NOMO-1 treated with dmso at 0.1 percent for 144 hours (cell line): ENCODE measurements around the gene MYH11.
"Not testable (repeated sequence)": the region's sequence is repeated elsewhere in the genome, so short reads cannot be mapped to it uniquely, and the experiment has no call there.

ENCODE experiments used
- DNase-seq: peaks from one replicate; lab custom pipeline; 2025; ENCODE audit not compliant: unreplicated experiment; lab: John Stamatoyannopoulos, UW

Gene MYH11

DNA sequence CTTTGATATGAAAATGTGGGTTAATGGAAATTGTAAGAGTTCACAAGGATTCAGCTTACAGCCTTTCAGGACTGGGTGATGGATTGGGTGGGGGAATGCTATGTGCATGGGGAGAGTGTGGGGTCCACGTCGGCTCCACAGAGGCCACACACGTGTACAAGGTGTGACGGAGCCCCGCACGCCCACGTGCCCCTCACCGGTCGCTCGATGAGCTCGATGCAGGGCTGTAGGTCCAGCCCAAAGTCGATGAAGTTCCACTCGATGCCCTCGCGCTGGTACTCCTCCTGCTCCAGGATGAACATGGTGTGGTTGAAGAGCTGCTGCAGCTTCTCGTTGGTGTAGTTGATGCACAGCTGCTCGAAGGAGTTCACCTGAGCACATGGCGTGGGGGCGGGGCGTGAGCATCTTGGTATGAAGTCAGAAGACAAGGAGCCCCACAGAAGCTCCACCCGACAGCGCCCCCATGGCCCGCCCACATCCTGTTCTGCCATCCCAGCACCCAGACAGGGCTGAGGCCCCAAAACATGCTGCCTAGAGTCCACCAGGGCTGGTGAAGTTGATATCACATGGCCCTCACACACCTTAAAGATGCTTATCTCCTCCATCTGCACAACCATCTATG lies 99.1 kb downstream of the MYH11 start:
- no peak for DNase-seq

DNA sequence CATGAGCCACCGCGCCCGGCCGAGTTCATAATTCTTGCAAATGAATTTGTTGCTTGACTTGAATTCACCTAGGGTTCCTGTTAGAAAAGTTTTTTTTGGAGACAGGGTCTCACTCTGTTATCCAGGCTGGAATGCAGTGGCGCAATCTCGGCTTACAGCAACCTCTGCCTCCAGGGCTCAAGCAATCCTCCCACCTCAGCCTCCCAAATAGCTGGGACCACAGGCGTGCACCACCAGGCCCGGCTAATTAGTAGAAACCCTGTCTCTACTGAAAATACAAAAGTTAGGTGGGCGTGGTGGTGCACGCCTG lies 99.8 kb downstream of the MYH11 start:
- no peak for DNase-seq

DNA sequence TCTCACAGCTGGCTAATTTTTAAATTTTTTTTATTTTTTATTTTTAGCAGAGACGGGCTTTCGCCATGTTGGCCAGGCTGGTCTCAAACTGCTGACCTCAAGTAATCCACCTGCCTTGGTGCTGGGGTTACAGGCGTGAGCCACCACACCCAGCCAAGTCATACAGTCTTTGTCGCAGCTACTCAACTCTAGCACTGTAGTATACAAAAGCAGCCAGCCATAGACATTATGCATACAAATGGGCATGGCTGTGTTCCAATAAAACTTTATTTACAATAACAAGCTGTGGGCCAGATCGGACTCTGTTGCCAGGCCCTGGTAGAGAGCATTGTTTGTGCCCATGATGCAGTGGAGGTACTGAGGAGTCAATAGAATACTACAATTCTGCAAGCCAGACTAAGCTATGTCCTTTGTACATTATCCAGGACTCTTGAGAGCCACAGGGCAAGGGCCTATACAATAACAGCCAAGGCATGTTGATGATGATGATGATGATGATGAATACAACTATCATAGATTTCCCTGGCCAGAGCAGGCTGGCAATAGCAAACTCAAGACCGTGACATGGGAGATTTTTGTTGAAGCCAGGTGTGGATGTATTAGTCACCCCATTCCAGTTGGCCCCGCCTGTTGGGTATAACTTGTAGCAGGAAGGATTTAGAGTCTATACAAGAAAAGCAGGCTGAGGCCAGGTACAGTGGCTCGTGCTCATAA lies 101.8 kb downstream of the MYH11 start:
- DNase-seq = no peak

DNA sequence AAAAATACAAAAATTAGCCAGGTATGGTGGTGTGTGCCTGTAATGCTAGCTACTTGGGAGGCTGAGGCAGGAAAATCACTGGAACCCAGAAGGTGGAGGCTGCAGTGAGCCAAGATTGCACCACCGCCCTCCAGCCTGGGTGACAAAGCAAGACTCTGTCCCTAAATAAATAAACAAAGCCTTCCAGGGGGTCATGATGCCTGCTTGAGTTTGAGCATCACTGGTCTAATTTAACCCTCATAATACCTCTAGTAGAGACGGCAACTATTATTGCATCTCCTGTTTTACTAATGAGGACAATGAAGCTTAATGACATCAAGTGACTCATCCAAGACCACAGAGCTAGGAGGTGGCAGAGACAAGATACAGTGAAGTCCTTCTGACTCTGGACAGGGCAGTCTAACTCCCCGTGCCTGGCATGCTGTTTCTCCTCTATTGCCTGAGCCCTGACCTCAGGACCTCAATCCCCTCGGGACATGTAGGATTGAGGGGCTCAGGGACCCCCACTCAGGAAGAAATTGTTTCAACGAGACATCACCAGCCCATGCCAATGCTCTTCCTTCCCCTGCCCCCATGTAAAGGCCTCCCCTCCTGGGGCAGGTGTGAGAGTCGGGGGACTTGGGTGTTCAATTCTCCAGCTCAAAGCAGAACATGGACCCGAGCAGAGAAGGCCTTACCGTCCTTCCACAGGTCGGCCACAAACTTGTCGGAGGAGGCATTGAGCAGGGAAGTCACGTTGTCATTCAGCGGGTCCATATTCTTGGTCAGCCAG lies 103.9 kb downstream of the MYH11 start:
- no peak for DNase-seq

DNA sequence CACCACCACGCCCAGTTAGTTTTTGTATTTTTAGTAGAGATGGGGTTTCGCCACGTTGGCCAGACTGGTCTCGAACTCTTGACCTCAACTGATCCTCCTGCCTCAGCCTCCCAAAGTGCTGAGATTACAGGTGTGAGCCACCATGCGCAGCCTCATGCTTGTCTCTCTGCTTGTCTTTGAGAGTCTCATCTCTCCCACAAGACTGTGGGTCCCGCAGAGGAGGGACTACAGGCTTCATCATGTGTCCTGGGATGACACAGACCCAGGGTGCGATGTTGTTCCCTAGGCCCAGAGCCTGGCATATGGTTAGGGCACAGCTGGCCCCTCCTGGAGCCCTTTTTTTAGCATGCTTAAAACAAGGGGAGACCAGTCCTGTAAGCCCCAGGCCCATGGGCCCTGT lies 104.9 kb downstream of the MYH11 start:
- DNase-seq = no peak

DNA sequence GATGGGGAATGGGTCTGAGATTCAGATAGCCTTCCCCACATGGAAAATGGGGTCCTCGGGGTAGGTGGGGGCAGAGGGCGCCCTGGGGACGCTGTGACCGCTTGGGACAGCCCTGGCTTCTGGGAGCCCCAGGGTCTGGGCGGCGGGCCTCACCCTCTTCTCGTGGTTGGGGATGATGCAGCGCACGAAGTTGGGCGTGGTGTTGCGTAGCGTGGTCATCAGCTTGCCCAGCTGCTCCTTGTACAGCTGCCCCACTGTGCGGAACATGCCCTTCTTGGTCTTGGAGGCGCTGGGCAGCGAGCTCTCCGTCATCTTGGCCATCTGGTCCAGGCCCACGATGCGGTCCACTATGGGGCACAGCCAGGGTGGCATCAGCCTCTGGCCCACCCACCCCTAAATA lies 106.8 kb downstream of the MYH11 start:
- no peak for DNase-seq

DNA sequence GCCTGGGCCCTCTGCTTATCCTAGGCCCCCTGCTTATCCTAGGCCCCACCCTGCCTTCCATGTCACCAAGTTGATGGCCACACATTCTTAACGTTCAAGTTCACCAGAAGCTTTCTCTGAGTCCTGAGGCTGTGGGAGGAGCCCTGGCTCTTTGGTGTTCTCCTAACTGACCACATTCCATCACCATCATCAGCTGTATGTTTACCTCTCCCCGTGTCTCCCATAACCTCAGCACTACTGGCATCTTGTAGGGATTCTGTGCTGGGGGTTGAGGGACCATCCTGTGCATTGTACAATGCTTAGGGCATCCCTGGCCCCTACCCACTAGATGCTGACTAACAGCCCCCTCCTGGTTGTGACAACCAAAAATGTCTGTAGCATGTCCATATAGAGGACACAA lies 107.5 kb downstream of the MYH11 start:
- no peak for DNase-seq

DNA sequence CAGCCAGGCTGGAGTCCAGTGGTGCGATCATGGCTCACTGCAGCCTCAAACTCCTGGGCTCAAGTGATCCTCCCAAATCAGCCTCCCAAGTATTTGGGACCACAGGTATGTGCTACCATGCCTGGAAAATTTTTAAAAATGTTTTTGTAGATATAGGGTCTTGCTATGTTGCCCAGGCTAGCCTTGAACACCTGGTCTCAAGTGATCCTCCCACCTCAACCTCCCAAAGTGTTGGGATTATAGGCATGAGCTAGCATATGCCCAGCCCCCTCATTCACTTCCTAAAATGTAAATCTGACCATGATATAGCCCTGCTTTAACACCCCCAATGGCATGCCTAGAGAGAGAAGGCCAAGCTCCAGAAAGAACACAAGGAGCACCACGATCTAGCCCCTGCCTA lies 108.2 kb downstream of the MYH11 start:
- DNase-seq = no peak

DNA sequence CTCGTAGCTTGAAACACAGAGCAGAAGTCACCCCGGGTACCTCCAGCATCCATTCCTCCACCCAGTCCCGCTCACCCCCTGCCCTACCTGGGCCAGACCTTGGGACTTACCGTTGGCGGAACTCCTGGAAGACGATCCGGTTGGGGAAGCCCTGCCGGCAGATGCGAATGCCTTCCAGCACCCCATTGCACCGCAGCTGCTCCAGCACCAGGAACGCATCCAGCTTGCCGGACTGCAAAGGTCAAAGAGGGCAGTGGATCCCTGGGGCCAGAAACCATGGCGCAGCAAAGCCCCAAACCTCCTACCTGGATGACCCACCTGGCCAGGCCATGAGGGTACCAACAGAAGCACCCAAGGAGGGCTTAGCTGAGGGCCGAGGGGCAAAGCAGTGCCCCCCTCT lies 108.9 kb downstream of the MYH11 start:
- no peak for DNase-seq

DNA sequence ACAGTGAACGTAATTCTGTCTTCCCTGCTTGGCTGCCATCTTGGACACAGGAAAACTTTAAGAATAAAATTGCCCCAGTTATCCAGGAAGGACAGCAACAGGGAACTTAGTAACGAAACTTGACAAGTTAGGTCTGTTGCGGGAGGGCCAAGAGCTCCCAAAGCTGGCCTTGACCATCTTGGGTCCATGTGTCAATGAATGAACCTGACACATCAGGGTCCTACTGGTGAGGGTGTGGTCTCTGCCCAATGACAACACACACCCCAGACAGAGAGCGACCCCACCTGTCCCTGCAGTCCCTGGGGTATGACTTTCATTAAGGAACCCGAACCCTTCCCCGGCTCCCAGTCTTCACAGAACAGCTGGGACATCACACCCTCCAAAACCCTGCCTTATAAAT lies 110.5 kb downstream of the MYH11 start:
- DNase-seq = no peak

DNA sequence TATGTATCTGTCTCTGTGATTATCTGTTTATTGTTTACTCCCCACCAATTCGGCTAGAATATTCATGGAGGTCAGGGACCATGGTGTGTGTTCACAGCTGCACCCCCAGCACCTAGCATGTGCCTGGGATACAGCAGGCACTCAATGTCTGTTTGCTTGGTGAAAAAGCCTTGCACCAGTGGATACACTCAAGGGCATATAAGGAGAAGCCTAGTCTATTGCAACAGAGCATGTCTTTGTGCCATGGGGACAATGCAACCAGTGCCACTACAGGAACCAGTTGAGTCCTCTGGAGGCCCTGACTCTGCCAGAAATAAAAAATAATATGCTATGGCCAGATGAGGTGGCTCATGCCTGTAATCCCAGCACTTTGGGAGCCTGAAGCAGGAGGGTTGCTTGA lies 113.2 kb downstream of the MYH11 start:
- DNase-seq = no peak

DNA sequence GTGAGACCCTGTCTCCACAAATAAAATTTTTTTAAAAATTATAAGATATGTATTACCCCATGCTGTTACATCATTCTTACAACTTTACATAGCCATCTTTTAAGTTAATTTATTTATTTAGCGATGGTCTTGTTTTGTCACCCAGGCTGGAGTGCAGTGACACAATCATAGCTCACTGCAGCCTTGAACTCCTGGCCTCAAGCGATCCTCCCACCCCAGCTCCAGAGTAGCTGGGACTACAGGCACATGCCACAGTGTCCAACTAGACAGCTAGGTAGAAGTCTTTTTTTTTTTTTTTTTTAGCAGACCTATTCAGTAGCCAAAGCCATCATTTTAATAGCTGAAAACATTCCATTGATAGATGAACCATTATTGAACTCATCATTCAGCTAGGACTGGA lies 114.1 kb downstream of the MYH11 start:
- no peak for DNase-seq

DNA sequence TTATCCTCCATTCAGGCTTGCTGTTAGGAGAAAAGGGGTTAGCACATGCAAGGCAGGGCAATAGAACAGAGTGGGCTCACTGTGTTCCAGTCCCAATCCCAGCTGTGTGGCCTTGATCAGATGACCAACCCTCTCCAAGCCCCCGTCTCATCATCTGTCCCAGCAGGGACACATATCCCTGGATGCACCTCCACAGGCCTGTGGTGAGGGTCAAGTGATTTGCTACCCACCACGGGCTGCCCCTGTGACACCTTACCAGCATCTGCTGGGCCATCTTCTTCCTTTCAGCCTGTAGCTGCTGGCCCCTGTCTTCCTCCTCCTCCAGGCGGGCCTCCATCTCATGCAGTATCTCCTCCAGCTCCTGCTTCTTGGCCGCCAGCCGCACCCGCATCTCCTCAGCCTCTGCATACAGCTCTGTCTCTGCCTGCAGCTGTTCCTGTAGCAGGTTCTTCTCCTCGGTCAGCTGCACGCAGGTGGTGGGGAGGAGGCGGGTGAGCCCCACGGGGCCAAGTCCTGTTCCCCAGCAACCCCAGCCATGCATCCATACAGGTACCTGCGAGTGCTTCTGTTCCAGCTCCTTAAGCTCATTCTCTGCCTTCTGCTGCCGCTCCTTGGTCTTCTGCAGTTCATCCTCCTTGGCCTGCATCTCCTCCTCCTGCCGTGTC lies 115.5 kb downstream of the MYH11 start:
- no peak for DNase-seq

DNA sequence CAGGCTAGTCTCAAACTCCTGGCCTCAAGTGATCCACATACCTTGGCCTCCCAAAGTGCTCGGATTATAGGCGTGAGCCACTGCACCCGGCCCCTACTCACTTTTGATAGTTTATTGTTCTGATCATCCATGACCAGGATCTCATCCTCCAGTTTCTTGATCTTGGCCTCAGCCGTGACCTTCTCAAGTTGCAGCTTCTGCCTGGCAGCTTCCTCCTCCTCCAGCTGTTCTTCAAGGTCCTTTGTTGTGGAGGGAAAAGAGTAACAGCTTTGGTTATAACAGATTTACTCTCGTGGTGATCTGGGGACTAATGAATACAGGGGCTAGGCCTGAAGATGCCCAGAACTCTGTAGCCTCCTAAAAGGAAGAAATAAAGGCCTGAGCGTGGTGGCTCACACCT lies 116.9 kb downstream of the MYH11 start:
- DNase-seq = no peak

DNA sequence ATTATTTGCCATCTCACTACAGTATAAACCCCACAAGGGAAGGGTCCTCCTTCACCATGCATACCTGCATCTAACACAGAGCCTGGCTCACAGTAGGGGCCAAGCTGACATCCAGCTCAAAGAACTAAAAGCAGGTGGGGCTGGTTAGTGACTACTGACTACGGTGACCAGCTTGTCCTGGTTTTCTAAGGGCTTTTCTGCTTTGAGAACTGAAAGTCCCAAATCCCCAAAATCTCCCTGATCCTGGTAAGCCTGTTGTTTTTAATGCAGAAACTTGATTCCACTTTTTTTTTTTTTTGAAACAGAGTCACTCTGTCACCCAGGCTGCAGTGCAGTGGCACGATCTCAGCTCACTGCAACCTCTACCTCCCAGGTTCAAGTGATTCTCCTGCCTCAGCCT lies 117.4 kb downstream of the MYH11 start:
- no peak for DNase-seq

DNA sequence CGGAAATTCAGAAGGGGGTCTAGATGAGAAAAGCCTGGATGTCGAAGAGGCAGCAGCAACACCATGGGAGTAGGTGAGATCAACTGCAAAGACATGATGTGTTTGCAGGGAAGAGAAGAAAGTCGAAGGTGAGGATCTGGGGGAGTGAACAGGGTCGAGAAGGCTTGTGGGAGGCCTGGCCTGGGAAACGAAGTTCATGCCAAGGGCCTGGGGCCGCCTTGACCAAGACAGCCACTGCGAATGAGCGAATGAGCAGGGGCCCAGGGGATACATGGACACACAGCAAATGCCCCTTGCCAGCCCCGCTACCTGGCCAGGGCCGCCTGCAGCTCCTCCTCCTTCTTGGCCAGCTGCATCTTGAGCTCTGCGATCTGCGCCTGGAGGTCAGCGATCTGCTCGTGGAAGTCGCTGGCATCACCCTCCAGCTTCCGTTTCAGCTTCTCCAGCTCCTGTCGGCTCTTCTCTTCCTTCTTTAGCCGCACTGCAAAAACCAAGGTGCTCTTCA lies 119.6 kb downstream of the MYH11 start:
- DNase-seq = no peak

DNA sequence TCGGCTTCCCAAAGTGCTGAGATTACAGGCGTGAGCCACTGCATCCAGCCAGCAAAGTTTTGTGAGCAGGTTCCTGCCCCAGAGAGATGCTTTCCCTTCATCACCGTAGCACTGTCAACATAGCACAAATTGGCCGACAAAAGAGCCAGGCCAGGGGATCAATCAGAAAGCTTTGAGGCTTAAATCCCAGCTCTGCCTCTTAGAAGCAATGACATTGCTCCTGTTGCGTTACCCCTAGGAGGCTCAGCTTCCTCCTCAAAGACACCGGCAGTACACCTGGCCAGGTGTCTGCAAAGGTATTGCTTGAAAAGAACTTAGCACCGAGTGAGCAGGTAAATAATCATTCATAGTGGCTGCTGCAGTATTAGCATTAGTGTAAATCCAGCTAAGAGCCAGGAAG lies 120.3 kb downstream of the MYH11 start:
- DNase-seq = no peak

DNA sequence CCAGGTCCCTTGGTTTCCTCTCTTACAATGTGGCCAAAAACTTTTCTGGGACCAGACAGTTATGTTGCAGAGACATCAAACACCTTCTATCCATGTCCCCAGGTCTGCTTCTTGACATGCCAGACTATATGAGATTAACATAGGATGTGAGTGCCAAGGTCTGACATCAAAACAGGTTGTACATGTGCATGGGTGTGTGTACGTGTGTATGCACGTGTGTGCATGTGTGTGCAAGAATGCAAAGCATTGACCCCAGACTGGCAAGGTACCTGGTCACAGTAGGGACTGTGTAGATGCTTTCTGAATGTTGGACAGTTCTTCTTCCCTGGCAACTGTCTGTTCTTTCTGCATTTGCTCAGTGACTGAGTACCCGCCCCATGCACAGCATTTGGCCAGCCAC lies 121.2 kb downstream of the MYH11 start:
- no peak for DNase-seq

DNA sequence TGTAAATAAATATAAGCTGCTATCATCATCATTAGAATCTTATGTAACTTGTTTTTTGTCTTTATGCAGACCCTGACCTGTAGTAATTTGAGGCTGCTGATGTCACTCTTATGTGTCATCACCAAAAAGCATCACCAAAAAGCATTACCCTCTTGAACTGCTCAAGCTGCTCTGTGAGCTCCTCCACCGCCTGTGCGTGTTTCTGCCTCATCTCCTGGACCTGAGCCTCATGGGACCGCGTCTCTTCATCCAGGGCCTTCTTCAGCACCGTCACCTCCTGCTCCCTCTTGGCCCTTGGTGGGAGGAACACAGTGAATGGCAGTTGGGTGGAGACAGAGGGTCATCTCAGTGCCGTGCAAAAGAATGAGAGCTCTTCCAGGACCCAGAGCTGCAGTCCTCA lies 124.4 kb downstream of the MYH11 start:
- no peak for DNase-seq

DNA sequence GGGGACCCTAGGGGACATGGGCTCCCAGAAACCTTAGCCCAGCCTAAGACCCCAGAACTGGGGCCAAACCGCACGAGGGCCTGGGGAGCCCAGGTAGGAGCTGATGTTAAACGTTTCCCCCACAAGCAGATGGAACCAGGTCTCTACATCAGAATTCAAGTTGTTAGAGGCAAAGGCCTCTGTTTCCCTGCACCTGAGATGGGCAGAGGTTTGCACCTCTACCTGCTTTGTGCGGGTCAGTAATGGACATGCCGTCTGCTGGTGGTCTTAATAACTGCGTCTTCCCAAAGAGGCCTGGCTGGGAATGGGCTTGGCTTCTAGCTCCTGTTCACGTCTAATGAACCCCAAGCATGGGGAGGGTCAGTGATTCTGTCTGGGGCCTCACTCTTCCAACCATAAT lies 127.7 kb downstream of the MYH11 start:
- DNase-seq = no peak

DNA sequence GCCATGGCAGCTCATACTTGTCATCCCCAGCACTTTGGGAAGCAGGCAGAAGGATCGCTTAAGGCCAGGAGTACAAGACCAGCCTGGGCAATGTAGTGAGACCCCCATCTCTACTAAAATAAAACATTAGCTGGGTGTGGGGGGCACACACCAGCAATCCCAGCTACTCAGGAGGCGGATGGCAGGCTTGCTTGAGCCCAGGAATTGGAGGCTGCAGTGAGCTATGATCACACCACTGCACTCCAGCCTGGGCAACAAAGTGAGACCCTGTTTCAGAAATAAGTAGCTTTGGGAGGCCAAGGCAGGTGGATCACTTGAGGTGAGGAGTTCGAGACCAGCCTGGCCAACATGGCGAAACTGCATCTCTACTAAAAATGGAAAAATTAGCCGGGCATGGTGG lies 129.1 kb downstream of the MYH11 start:
- not testable (repeated sequence) for DNase-seq

DNA sequence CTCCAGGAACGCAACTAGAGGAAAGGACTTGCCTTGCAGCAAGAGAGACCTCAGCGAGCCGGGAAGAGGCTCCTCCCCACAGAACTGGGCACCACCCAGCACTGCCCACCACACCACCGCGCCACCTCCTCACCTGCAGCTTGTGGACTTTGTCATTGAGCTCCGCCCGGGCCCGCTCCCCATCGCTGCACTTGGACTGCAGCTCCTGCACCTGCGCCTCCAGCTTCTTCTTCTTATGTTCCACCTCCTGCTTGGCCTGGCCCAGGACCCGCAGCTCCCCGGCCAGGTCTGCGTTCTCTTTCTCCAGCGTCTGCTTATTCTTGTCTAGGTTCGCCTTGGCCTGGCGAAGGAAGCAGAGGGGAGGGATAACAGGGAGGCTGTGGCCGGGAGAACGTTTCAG lies 130.1 kb downstream of the MYH11 start:
- no peak for DNase-seq
